DMS53 treated with DMSO at 0.1 percent for 48 hours (cell line): ENCODE results near the gene STIM2.
"Not testable (repeated sequence)": the region's sequence is repeated elsewhere in the genome, so short reads cannot be mapped to it uniquely, and the experiment has no call there.

Experiments
- DNase-seq: peaks from one replicate; lab custom pipeline; 2025; ENCODE audit not compliant: unreplicated experiment; lab: John Stamatoyannopoulos, UW

Gene STIM2

DNA sequence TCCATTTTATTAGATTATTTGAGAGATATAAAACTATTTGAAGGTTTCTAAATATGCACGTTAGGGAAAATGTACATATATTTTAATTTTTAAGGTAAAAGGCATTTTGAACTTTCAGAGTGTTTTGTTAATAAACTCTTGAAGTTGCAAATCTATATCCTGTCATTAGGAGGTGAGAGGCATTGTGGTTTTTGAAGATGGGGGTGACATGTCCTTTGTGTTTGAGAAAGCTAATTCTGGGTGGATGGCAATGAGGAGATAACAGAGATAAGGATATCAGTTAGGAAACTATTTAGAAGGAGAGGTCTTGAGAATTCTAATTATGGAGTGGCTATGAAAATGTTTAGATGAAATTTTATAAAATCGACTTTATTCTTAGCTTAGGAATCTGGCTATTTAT is 6.1 kb downstream of the STIM2 start:
- no peak for DNase-seq

DNA sequence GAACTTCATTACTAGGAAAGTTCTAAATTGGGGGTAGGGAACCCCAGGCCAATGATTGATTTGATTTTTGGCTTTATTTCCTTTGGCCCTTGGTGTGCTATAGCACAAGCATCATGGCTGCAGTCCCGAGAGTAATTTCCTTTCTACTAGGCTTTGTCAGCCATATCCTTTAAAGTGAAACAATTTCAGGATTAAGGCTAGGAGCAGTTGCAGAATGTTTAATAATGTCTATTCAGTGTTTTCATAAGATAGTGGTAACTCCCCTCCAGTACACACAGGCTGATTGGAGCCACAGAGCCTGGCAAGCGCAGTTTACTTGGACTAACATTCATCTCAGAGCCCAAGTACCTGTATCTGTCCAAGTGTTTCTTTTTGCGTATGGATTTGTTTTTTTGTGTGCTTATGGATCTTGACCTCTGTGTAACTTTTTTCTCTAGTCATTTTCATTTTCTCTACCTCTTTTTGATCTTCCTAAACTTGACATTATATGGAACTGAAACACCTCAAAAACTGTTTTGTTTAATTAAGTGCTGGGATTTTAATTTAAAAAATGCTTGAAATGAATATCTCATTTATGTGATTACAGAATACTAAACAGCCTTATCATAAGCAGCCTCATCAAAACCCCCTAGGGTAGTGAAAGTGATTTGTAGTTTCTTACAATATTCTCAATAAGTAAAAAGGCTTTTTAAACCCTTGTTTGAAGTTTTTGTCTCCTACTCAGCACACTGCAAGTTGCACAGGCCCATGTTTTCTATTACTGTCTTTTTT is 7.5 kb downstream of the STIM2 start:
- DNase-seq: no peak

DNA sequence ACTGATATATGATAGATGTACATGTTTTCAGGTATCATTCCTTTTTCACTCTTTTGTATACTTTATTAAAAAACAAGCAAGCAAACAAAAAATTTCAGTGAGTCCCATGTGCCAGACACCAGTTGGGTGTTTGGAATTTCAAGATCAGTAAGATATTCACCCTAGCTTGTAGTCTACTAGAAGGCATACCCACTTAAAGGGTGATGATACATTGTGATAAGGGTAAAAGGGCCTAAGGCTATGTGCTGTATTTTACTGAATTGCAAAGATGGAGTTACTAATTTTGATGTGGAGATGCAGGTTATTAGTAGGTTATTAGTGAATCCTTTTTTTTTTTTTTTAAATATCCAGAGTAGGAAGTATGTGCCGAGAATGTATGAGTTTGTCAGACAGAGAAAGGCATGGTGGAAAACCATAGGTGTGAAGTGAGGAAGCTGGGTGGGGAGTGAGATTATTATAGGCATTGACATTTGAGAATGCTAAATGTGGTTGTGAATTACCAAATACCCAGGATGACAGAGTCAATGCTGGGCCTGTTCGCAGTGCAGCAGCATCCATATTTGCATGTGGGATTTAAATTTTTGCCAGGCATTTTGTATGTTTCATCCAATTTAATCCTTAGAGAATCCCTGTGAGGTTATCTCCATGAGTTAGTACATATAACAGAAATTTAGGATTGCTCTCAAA is 10.1 kb downstream of the STIM2 start:
- DNase-seq: no peak

DNA sequence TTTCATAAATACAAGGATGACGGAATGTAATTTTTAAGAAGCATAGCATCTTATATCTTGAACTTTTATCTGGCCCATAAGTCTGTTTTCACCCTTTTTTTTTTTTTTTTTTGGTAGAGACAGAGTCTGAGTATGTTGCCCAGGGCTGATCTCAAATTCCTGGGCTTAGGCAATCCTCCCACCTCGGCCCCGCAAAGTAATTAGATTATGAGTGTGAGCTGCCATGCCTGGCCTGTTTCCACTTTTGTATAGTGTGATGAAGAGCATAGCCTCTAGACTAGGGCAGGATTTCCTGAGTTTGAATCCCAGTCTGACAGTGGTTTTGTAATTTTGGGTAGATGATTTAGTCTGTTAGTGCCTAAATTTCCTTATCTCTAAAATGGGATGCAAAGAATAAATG is 11.0 kb downstream of the STIM2 start:
- DNase-seq: no peak

DNA sequence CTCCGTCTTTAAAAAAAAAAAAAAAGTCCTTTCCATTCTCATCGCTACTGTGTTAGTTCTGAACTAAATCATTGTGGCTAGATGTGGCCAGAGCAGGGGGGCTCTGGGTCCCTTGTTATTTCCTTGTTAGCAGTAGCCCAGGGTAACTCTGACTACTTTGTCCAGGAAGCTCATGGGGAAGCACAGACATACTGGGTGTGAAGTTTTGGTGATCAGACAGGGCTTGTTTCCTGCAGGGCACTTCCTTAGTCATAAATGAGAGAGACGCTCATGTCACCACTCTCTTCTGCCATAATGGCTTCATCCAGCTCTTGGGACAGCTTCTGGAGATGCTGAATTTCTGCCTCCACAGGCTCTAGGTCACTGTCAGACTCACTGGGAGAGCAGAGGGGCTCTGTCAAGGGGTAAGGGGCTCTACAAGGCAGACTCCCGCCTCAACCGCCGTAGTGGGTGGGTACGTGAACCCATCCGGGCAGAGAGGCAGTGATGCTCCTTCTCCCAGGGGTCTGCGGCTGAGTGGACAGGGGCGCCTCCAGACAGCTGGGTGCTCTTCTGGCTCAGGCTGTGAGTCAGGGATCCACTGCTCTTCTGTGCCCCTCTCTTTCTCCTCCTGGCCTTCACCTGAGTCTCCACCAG is 12.9 kb downstream of the STIM2 start:
- DNase-seq: no peak

DNA sequence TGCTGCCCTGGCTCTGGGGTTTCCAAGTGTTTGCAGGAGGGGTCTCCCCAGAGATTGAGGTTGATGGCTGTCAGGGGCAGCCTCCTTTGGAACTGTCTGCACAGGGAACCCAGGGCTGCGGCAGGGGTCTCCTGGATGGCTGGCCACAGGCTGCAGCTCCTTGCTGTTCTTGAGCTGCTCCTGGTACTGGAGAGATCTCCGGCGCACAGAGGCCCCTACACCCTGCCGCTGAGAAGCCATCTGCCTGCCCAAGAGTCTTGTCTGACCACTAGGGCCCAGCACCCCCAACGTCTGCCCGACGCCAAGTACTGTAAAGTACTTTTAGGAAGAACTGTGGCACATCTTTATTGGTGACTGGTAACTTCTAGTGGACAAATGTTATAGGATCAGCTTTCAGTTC is 13.5 kb downstream of the STIM2 start:
- no peak for DNase-seq

GRCh38 chr4:26877406-26877805 is 16.8 kb downstream of the STIM2 start:
- DNase-seq: no peak

- no peak for DNase-seq
Measured at GRCh38 chr4:26877961-26878360, 17.3 kb downstream of the STIM2 start.

DNA sequence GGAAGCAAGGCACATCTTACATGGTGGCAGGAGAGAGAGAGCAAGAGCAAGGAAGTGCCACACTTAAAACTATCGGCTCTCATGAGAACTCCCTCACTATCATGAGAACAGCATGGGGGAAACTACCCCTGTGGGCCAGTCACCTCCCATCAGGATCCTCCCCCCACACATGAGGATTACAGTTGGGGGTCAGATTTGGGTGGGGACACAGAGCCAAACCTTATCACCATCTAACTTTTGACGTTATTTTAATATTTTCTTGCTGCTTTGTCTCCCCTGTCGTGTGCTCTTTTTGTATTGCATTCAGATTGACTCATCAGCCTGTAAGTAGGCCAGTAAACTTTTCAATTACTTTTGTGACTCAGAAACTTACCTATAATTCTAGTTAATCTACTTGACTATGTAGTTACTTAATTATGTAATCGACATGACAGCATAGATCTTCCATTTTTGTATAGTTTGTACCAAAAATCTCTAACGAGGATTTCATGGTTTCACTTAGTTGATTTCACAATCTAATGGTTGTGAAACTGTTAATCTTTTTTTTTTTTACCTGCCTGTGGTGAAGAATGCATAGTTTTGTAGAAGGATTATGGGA is 18.3 kb downstream of the STIM2 start:
- no peak for DNase-seq

DNA sequence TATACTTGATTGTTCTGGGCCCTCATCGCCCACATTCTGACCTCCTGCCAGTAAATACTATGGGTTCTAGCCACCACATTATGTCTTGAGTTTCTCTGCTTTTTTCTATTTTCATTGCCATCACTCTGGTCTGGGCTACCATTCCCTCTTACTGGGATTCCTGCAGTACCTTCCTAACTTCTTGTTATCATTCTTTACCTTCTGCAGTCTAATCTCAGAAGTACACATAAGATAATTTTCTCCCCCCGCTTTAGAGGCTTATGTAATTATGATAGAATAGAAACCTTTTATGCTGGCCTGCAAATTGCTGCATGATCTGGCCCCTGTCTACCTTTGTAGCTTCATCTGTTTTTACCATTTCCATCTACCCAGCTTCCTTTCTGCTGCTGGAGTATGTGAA is 19.2 kb downstream of the STIM2 start:
- no peak for DNase-seq

- DNase-seq: no peak
Measured at GRCh38 chr4:26884026-26884425, 23.4 kb downstream of the STIM2 start.

DNA sequence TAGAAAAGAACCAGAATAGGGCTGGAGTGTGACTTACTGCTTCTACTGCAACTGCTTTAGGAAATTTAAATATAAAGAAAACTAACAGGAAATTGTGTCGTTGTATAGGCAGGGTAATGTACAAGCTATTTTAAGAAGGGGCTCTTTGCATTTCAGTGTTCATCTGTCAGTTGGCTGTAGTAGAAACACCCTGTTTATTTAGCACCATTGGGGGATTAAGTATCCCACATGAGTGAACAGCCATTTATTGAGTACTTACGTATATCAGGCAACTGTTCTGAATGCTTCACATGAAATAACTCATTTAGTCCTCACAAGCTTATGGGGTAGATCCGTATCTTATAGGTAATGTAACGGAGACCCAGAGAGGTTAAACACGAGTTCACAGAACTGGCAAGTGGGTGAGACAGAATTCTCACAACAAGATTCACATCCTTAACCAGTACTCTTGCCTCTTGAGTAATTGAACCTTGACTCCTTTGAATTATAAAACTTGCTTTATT is 23.9 kb downstream of the STIM2 start:
- DNase-seq: no peak

- no peak for DNase-seq
Measured at GRCh38 chr4:26885912-26886274, 25.3 kb downstream of the STIM2 start.

DNA sequence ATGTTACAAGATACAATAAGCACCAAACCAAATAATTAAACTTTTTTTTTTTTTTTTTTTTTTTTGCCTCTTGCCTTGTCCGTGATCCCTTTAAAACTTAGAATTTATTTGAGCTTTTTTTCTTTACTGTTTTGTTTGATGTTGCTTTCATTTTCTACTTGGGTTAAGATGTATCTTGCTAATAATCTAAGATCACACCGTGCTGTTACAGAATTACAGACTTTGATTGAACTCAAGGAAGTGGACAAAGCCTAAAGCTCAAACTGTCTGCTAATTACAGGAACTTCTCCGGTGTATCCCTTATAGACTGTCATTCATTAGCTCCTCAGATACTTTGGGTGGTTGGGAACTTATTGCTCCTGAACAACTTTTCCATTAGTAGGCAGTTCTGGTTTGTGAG is 26.5 kb downstream of the STIM2 start:
- DNase-seq: no peak

DNA sequence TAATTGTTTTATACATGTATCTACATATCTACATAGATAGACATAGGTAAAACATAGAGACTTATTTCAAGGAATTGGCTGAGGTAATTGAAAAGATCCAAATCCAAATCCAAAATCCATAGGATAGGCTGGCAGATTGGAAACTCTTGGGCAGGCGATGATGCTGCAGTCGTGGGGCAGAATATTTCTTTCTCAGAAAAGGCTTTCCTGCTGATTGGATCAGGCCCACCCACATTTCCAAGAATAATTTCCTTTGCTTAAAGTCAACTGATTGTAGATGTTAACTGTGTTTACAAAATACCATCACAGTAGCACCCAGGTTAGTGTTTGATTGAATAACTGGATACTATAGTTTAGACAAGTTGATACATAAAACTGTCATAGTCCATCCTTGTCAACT is 27.2 kb downstream of the STIM2 start:
- no peak for DNase-seq

DNA sequence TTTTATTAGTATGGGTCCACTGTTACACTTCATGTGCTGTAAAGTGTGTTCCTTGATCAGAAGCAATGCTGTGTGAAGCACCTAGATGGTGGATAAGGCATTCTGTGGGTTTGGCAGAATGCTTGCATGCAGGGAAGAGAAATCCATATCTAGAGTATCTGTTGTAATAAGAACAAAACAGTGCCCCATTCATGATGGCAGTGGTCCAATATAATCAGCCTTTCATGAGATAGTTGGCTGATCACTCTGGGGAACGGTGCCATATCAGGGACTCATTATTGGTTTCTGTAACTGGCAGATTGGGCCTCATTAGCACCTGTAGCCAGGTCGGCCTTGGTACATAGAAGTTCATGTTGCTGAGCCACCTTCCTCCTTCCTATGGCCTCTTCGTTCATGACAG is 28.7 kb downstream of the STIM2 start:
- no peak for DNase-seq

DNA sequence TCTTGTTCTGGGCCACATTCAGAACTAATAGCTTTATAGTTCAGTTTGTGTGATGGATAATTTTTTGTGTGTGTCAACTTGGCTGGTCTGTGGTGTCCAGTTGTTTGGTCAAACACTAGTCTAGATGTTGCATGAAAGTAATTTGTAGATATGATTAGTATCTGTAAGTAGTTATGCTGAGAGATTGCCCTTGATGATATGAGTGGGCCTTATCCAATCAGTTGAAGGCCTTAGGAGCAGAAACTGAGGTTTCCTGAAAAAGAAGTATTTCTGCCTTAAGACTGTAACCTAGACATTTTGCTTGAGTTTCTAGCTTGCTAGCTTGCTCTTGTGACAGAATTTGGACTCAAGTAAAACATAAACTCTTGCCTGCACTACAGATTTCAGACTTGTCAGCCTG is 30.4 kb downstream of the STIM2 start:
- DNase-seq: no peak

DNA sequence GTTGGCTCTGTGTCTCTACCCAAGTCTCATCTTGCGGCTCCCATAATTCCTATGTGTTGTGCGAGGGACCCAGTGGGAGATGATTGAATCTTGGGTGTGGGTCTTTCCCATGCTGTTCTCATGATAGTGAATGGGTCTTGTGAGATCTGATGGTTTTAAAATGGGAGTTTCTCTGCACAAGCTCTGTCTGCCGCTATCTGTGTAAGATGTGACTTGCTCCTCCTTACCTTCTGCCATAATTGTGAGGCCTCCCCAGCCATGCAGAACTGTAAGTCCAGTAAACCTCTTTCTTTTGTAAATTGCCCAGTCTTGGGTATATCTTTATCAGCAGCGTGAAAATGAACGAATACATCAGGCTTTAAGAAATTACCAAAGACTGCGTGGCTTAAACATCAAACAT is 31.2 kb downstream of the STIM2 start:
- DNase-seq: no peak

DNA sequence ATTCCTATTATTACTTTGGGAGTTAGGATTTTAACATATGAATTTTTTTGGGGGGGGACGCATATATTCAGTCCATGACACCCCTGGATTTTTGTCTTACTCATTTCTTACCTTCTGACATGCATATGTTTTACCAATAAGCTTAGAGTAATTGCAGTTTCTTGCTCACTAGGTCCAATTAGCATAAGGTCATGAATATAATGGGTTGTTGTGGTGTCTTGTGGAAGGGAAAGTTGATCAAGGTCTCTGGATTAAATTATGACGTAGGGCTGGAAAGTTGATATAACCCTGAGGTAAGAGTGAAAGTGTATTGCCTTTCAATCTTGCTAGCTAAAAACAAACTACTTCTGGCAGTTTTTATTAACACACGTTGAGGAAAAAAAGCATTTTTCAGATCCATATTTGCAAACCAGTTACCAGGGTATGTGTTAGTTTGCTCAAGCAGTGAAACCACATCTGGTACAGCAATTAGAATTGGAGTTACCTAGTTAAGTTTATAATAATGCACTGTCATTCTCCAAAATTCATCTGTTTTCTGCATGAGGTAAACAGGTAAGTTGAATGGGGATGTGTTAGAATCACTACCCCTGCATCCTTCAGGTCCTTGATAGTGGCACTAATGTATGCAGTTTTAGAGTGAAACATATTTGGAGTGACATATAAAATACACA is 32.0 kb downstream of the STIM2 start:
- no peak for DNase-seq

DNA sequence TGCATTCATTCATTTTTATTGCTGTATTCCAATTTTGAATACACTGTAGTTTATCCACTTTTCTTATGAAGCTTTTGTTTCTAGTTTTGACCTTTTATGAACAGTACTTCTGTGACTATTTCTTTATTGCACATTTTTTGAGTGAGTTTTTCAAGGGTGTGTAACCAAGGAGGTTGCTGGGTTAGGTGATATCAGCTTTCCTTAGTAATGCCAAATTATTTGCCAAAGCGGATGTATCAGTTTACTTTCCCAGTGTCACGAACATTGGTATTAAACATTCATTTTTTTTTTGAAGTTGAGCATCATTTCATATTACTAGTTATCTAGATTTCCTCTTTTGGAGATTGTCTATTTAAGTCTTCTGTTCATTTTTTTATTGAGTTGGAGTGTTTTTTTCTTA is 32.9 kb downstream of the STIM2 start:
- DNase-seq: no peak

- not testable (repeated sequence) for DNase-seq
Measured at GRCh38 chr4:26894881-26895280, 34.2 kb downstream of the STIM2 start.
